CD4-positive, CD25-positive, alpha-beta regulatory T cell (primary cell): ENCODE results near the gene AIG1. TPM values are rescaled to one million over a fixed set of nuclear protein-coding genes. Genes with fewer than 3 reads are reported as not detected.

Experiments
- ATAC-seq, 2 donors: fragments of 150-1000 bp; cut with Tn5 transposase; one replicate each; pipeline ENCODE4 v1.10.0; 2021; ENCODE audit warnings: low read depth in 2 of 2, moderate number of reproducible peaks in 2 of 2, moderate library complexity in 1 of 2
- DNase-seq, 3 donors: peaks; one replicate each; pipeline versions ENCODE4 v3.0.0 to v3.0.0-alpha.2; 2012 to 2022; ENCODE audit warnings: mixed read lengths in 1 of 3
- H3K27ac ChIP-seq: one replicate; pipeline ENCODE4 v1.7.0; 2013; ENCODE audit warnings: mild to moderate bottlenecking, low read length; ENCODE audit not compliant: insufficient read depth, poor library complexity, severe bottlenecking
- H3K27me3 ChIP-seq: one replicate; pipeline ENCODE4 v1.7.0; 2013; ENCODE audit warnings: low read length; ENCODE audit not compliant: control insufficient read depth, insufficient read depth
- H3K36me3 ChIP-seq: one replicate; pipeline ENCODE4 v1.7.0; 2013; ENCODE audit warnings: mild to moderate bottlenecking, low read length, moderate library complexity; ENCODE audit not compliant: control insufficient read depth, insufficient read depth
- H3K4me1 ChIP-seq: 2 replicates; pipeline ENCODE4 v1.7.0; 2013; ENCODE audit warnings: mild to moderate bottlenecking, low read length; ENCODE audit not compliant: insufficient read depth, control insufficient read depth, poor library complexity, severe bottlenecking
- H3K4me3 ChIP-seq: one replicate; pipeline ENCODE4 v1.7.0; 2013; ENCODE audit warnings: low read depth, mild to moderate bottlenecking, low read length, moderate library complexity
- H3K9me3 ChIP-seq, 2 experiments: 1 replicate in 1 of 2; 2 replicates in 1 of 2; pipeline ENCODE4 v1.7.0; 2013; ENCODE audit warnings: low read length in 2 of 2, mild to moderate bottlenecking in 1 of 2, moderate library complexity in 1 of 2; ENCODE audit not compliant: control insufficient read depth in 2 of 2
- H3K27ac Mint-ChIP-seq, 3 donors: one replicate each; pipeline ENCODE4 v1.8.0; 2020 to 2022; ENCODE audit warnings: mild to moderate bottlenecking in 3 of 3, mixed read lengths in 3 of 3, moderate library complexity in 2 of 3
- H3K27me3 Mint-ChIP-seq: one replicate; pipeline ENCODE4 v1.8.0; 2022; ENCODE audit warnings: mild to moderate bottlenecking, mixed read lengths
- H3K36me3 Mint-ChIP-seq: one replicate; pipeline ENCODE4 v1.8.0; 2020; ENCODE audit warnings: mixed read lengths
- H3K4me1 Mint-ChIP-seq, 4 donors: one replicate each; pipeline ENCODE4 v1.8.0; 2020 to 2022; ENCODE audit warnings: mixed read lengths in 4 of 4, mild to moderate bottlenecking in 1 of 4
- H3K4me3 Mint-ChIP-seq, 4 donors: one replicate each; pipeline ENCODE4 v1.8.0; 2020 to 2022; ENCODE audit warnings: mild to moderate bottlenecking in 4 of 4, mixed read lengths in 4 of 4, moderate library complexity in 3 of 4
- H3K9me3 Mint-ChIP-seq, 7 donors: one replicate each; pipeline ENCODE4 v1.8.0; 2020 to 2022; ENCODE audit warnings: mixed read lengths in 7 of 7, mild to moderate bottlenecking in 3 of 7, moderate library complexity in 2 of 7
- polyA plus RNA-seq, 4 donors: library from polyadenylated mRNA; unstranded; fragments of 300-500 nt; fragmentation: Illumina TruSeq; gene quantifications; one replicate each; pipeline ENCODE4 v1.2.3, GENCODE V29; 2021
- total RNA-seq: library from RNA; stranded (reverse); gene quantifications from one replicate; pipeline ENCODE4 v1.2.3, GENCODE V29; 2022

Gene AIG1
- total and polyA plus RNA-seq, 5 donors from 2014 or later, result 4.2 to 19.6 (median 13.9) TPM

GRCh38 chr6:143325379-143326140, 264.9 kb downstream of the AIG1 start:
- Mint-ChIP-seq H3K27me3 (peaks cover 5% of the 10 kb centered on the region), H3K9me3 (no peaks in the 10 kb centered on the region), H3K36me3 (no peaks in the 10 kb centered on the region), H3K4me1 (no peaks in the 10 kb centered on the region), H3K27ac (no peak overlapping the region), H3K4me3 (no peak overlapping the region)
- Histone ChIP-seq H3K36me3 (no peaks in the 10 kb centered on the region), H3K27me3 (peaks cover 2% of the 10 kb centered on the region), H3K27ac (no peak overlapping the region), H3K4me3 (no peak overlapping the region), H3K9me3 (no peaks in the 10 kb centered on the region), H3K4me1 (no peaks in the 10 kb centered on the region)
- no peak for ATAC-seq
- DNase-seq, result no peak

GRCh38 chr6:143328876-143329275, 268.2 kb downstream of the AIG1 start:
- no peaks in the 10 kb centered on the region for H3K9me3 ChIP-seq
- Mint-ChIP-seq H3K27me3 (peaks cover 5% of the 10 kb centered on the region), H3K36me3 (peaks cover 6% of the 10 kb centered on the region), H3K9me3 (no peaks in the 10 kb centered on the region), H3K4me3 (no peak overlapping the region), H3K27ac (no peak overlapping the region), H3K4me1 (no peaks in the 10 kb centered on the region)
- H3K27ac ChIP-seq, result no peak overlapping the region
- no peaks in the 10 kb centered on the region for H3K27me3 ChIP-seq
- no peaks in the 10 kb centered on the region for H3K4me1 ChIP-seq
- no peak overlapping the region for H3K4me3 ChIP-seq
- DNase-seq (no peak), ATAC-seq (no peak)
- no peaks in the 10 kb centered on the region for H3K36me3 ChIP-seq

GRCh38 chr6:143329323-143329722, 268.6 kb downstream of the AIG1 start:
- ATAC-seq (no peak), DNase-seq (no peak)
- Histone ChIP-seq H3K27me3 (no peaks in the 10 kb centered on the region), H3K4me1 (no peaks in the 10 kb centered on the region), H3K27ac (no peak overlapping the region), H3K9me3 (no peaks in the 10 kb centered on the region), H3K4me3 (no peak overlapping the region), H3K36me3 (no peaks in the 10 kb centered on the region)
- peaks cover 5% of the 10 kb centered on the region for H3K27me3 Mint-ChIP-seq
- H3K9me3 Mint-ChIP-seq, result no peaks in the 10 kb centered on the region
- no peak overlapping the region for H3K27ac Mint-ChIP-seq
- no peaks in the 10 kb centered on the region for H3K4me1 Mint-ChIP-seq
- no peak overlapping the region for H3K4me3 Mint-ChIP-seq
- H3K36me3 Mint-ChIP-seq, result peaks cover 6% of the 10 kb centered on the region

- peaks cover 5% of the 10 kb centered on the region for H3K27me3 Mint-ChIP-seq
- peaks cover 11% of the 10 kb centered on the region for H3K36me3 Mint-ChIP-seq
- H3K4me1 ChIP-seq, result no peaks in the 10 kb centered on the region
- no peak overlapping the region for H3K27ac ChIP-seq
- ATAC-seq (no peak), DNase-seq (no peak)
- H3K36me3 ChIP-seq, result no peaks in the 10 kb centered on the region
- no peaks in the 10 kb centered on the region for H3K9me3 ChIP-seq
- no peaks in the 10 kb centered on the region for H3K27me3 ChIP-seq
- no peaks in the 10 kb centered on the region for H3K9me3 Mint-ChIP-seq
- H3K27ac Mint-ChIP-seq, result no peak overlapping the region
- no peak overlapping the region for H3K4me3 ChIP-seq
- H3K4me1 Mint-ChIP-seq, result no peaks in the 10 kb centered on the region
- no peak overlapping the region for H3K4me3 Mint-ChIP-seq
These were observed 270.7 kb downstream of the AIG1 start for GRCh38 chr6:143331362-143331761.

GRCh38 chr6:143332153-143332845, 271.6 kb downstream of the AIG1 start:
- no peaks in the 10 kb centered on the region for H3K9me3 ChIP-seq
- H3K27me3 Mint-ChIP-seq, result peaks cover 5% of the 10 kb centered on the region

GRCh38 chr6:143333081-143333480, 272.4 kb downstream of the AIG1 start:
- Mint-ChIP-seq H3K9me3 (peaks cover 0 to 3% (median 0%) of the 10 kb centered on the region in 7 donors), H3K4me3 (no peak overlapping the region), H3K4me1 (no peaks in the 10 kb centered on the region), H3K27ac (no peak overlapping the region), H3K36me3 (peaks cover 17% of the 10 kb centered on the region), H3K27me3 (peaks cover 5% of the 10 kb centered on the region)
- Histone ChIP-seq H3K9me3 (no peaks in the 10 kb centered on the region), H3K4me1 (no peaks in the 10 kb centered on the region), H3K36me3 (no peaks in the 10 kb centered on the region), H3K27ac (no peak overlapping the region), H3K27me3 (no peaks in the 10 kb centered on the region), H3K4me3 (no peak overlapping the region)
- ATAC-seq (no peak), DNase-seq (no peak)

More at GRCh38 chr6:143332153-143332845, 271.6 kb downstream of the AIG1 start:
- no peaks in the 10 kb centered on the region for H3K36me3 ChIP-seq
- no peaks in the 10 kb centered on the region for H3K27me3 ChIP-seq
- Mint-ChIP-seq H3K4me1 (no peaks in the 10 kb centered on the region), H3K9me3 (no peaks in the 10 kb centered on the region), H3K27ac (no peak overlapping the region), H3K4me3 (peak overlapping the region in 1 of 4 donors; percentile 28), H3K36me3 (peaks cover 11% of the 10 kb centered on the region)
- ATAC-seq (no peak), DNase-seq (no peak)
- no peak overlapping the region for H3K27ac ChIP-seq
- H3K4me3 ChIP-seq, result no peak overlapping the region
- no peaks in the 10 kb centered on the region for H3K4me1 ChIP-seq

GRCh38 chr6:143333749-143334520, 273.2 kb downstream of the AIG1 start:
- no peak overlapping the region for H3K4me3 ChIP-seq
- DNase-seq (no peak), ATAC-seq (no peak)
- H3K9me3 ChIP-seq, result no peaks in the 10 kb centered on the region
- no peak overlapping the region for H3K27ac ChIP-seq
- H3K27me3 ChIP-seq, result no peaks in the 10 kb centered on the region
- peaks cover 0 to 3% (median 0%) of the 10 kb centered on the region in 7 donors for H3K9me3 Mint-ChIP-seq
- no peaks in the 10 kb centered on the region for H3K4me1 ChIP-seq
- H3K27ac Mint-ChIP-seq, result no peak overlapping the region
- H3K4me3 Mint-ChIP-seq, result no peak overlapping the region
- peaks cover 5% of the 10 kb centered on the region for H3K27me3 Mint-ChIP-seq
- H3K36me3 ChIP-seq, result no peaks in the 10 kb centered on the region
- H3K4me1 Mint-ChIP-seq, result no peaks in the 10 kb centered on the region
- peaks cover 21% of the 10 kb centered on the region for H3K36me3 Mint-ChIP-seq
